ENCODE data around the gene EPGN.
A peak's percentile ranks its signal among the peaks of the same experiment; 100 is the strongest.

The EPGN gene

GRCh38 chr4:74308215-74308614 lies at the start of gene EPGN:
TSS of gene EPGN (plus strand) at chr4:74308470. CDS start at chr4:74308534, 64 bp downstream.
- no peak for DNase-seq

- no peak for DNase-seq
Observed at GRCh38 chr4:74258963-74259362, 49.3 kb upstream of the EPGN start.

GRCh38 chr4:74260036-74260435 lies 48.2 kb upstream of the EPGN start:
- DNase-seq = no peak

- DNase-seq = peak; percentile 20
Observed at GRCh38 chr4:74262522-74262921, 45.7 kb upstream of the EPGN start.

GRCh38 chr4:74263551-74263950 lies 44.7 kb upstream of the EPGN start:
- no peak for DNase-seq

GRCh38 chr4:74266081-74266480 lies 42.2 kb upstream of the EPGN start:
- DNase-seq = no peak

- peak; percentile 65 for DNase-seq
Observed at GRCh38 chr4:74267998-74268606, 40.2 kb upstream of the EPGN start.

- no peak for DNase-seq
Observed at GRCh38 chr4:74268643-74269042, 39.6 kb upstream of the EPGN start.

GRCh38 chr4:74278490-74278889 lies 29.8 kb upstream of the EPGN start:
- DNase-seq = no peak

GRCh38 chr4:74279716-74280115 lies 28.6 kb upstream of the EPGN start:
- no peak for DNase-seq

GRCh38 chr4:74282926-74283325 lies 25.3 kb upstream of the EPGN start:
- DNase-seq = no peak

- DNase-seq = no peak
Observed at GRCh38 chr4:74283614-74284013, 24.7 kb upstream of the EPGN start.

- no peak for DNase-seq
Observed at GRCh38 chr4:74284053-74284452, 24.2 kb upstream of the EPGN start.

GRCh38 chr4:74287164-74287563 lies 21.1 kb upstream of the EPGN start:
- DNase-seq = no peak

- DNase-seq = no peak
Observed at GRCh38 chr4:74287791-74288190, 20.5 kb upstream of the EPGN start.

- DNase-seq = no peak
Observed at GRCh38 chr4:74291471-74291870, 16.8 kb upstream of the EPGN start.

- no peak for DNase-seq
Observed at GRCh38 chr4:74292111-74292870, 16.0 kb upstream of the EPGN start.

- no peak for DNase-seq
Observed at GRCh38 chr4:74293558-74293957, 14.7 kb upstream of the EPGN start.

- DNase-seq = no peak
Observed at GRCh38 chr4:74294681-74295080, 13.6 kb upstream of the EPGN start.

- DNase-seq = no peak
Observed at GRCh38 chr4:74297539-74297938, 10.7 kb upstream of the EPGN start.

GRCh38 chr4:74304095-74304625 lies 4.1 kb upstream of the EPGN start:
- no peak for DNase-seq

- DNase-seq = no peak
Observed at GRCh38 chr4:74305000-74305399, 3.3 kb upstream of the EPGN start.

- no peak for DNase-seq
Observed at GRCh38 chr4:74307170-74307569, 1.1 kb upstream of the EPGN start.

GRCh38 chr4:74309223-74309622 lies 953 bp downstream of the EPGN start:
- no peak for DNase-seq

All from NCI-H69 (cell line).